ENCODE data around the gene ARPC1A.

Gene ARPC1A

GRCh38 chr7:99393355-99394187 is 67.9 kb downstream of the ARPC1A start:
- Histone ChIP-seq H3K4me3 (ENCODE audit: low read length) (peak overlapping the region; percentile 61), H3K36me3 (ENCODE audit: insufficient read depth, low read length) (peaks cover 68% of the 10 kb centered on the region), H3K4me1 (ENCODE audit: insufficient read depth, low read length) (peaks cover 3% of the 10 kb centered on the region; the same call in 1 of the 2 replicates), H3K9me3 (ENCODE audit: insufficient read depth, low read depth, low read length) (no peaks in the 10 kb centered on the region), H3K27me3 (ENCODE audit: insufficient read depth, low read length) (no peaks in the 10 kb centered on the region), H3K9ac (ENCODE audit: low read depth, low read length) (peak overlapping the region; percentile 67), H3K27ac (ENCODE audit: low read depth, low read length) (peak overlapping the region; percentile 79)
- 35% methylated on average over 26 of the region's 30 CpGs for WGBS

GRCh38 chr7:99394188-99394502 is 68.4 kb downstream of the ARPC1A start:
- Histone ChIP-seq H3K27me3 (ENCODE audit: insufficient read depth, low read length) (no peaks in the 10 kb centered on the region), H3K9ac (ENCODE audit: low read depth, low read length) (no peak overlapping the region), H3K27ac (ENCODE audit: low read depth, low read length) (no peak overlapping the region), H3K4me1 (ENCODE audit: insufficient read depth, low read length) (peaks cover 3% of the 10 kb centered on the region; the same call in 1 of the 2 replicates), H3K9me3 (ENCODE audit: insufficient read depth, low read depth, low read length) (no peaks in the 10 kb centered on the region), H3K36me3 (ENCODE audit: insufficient read depth, low read length) (peaks cover 72% of the 10 kb centered on the region), H3K4me3 (ENCODE audit: low read length) (no peak overlapping the region)
- WGBS, result 92% methylated on average over 4 of the region's 4 CpGs

- Histone ChIP-seq H3K9ac (ENCODE audit: low read depth, low read length) (no peak overlapping the region), H3K4me3 (ENCODE audit: low read length) (no peak overlapping the region), H3K9me3 (ENCODE audit: insufficient read depth, low read depth, low read length) (no peaks in the 10 kb centered on the region), H3K4me1 (ENCODE audit: insufficient read depth, low read length) (peaks cover 3% of the 10 kb centered on the region; the same call in 1 of the 2 replicates), H3K27ac (ENCODE audit: low read depth, low read length) (no peak overlapping the region), H3K27me3 (ENCODE audit: insufficient read depth, low read length) (no peaks in the 10 kb centered on the region), H3K36me3 (ENCODE audit: insufficient read depth, low read length) (peaks cover 73% of the 10 kb centered on the region)
- WGBS, result 96% methylated on average over 14 of the region's 14 CpGs
Observed at GRCh38 chr7:99395616-99396327, 70.1 kb downstream of the ARPC1A start.

- H3K9me3 ChIP-seq (ENCODE audit: insufficient read depth, low read depth, low read length), result no peaks in the 10 kb centered on the region
- no peak overlapping the region for H3K27ac ChIP-seq (ENCODE audit: low read depth, low read length)
- WGBS, result 93% methylated on average over 19 of the region's 21 CpGs
- peaks cover 3% of the 10 kb centered on the region; the same call in 1 of the 2 replicates for H3K4me1 ChIP-seq (ENCODE audit: insufficient read depth, low read length)
- H3K27me3 ChIP-seq (ENCODE audit: insufficient read depth, low read length), result no peaks in the 10 kb centered on the region
- H3K9ac ChIP-seq (ENCODE audit: low read depth, low read length), result no peak overlapping the region
- H3K4me3 ChIP-seq (ENCODE audit: low read length), result no peak overlapping the region
- peaks cover 73% of the 10 kb centered on the region for H3K36me3 ChIP-seq (ENCODE audit: insufficient read depth, low read length)
Observed at GRCh38 chr7:99396418-99397296, 71.0 kb downstream of the ARPC1A start.

- peaks cover 3% of the 10 kb centered on the region; the same call in 1 of the 2 replicates for H3K4me1 ChIP-seq (ENCODE audit: insufficient read depth, low read length)
- H3K27me3 ChIP-seq (ENCODE audit: insufficient read depth, low read length), result no peaks in the 10 kb centered on the region
- 92% methylated on average over 18 of the region's 18 CpGs for WGBS
- H3K27ac ChIP-seq (ENCODE audit: low read depth, low read length), result no peak overlapping the region
- H3K9me3 ChIP-seq (ENCODE audit: insufficient read depth, low read depth, low read length), result no peaks in the 10 kb centered on the region
- no peak overlapping the region for H3K4me3 ChIP-seq (ENCODE audit: low read length)
- peaks cover 80% of the 10 kb centered on the region for H3K36me3 ChIP-seq (ENCODE audit: insufficient read depth, low read length)
- no peak overlapping the region for H3K9ac ChIP-seq (ENCODE audit: low read depth, low read length)
Observed at GRCh38 chr7:99397297-99397983, 71.7 kb downstream of the ARPC1A start.

DNA sequence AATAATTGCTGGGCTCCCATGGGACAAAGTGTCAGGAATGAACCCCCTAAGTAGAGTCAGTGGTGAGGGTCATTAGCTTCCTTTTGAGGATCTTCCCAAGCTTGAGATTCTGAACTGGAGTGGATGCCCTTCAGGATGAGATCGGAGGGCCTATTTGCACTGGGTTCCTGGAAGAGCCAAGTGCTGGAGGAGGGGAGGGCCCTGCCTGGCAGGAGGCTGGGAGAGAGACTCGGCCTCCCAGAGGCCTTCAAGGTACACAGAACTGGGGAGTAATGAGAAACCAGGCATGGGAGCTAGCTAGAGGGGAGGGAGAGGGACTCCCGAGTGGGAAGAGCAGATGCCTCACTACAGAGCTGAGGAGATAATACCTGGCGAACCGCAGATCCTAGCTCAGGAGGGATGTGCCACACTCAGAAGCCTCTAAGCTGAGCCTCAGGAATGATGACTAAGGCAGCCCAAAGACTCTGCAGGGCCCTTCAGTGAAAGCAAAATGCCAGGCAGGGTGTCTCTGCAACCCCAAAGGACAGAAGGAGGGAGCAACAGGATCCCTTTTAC is 73.3 kb downstream of the ARPC1A start:
- H3K4me1 ChIP-seq (ENCODE audit: insufficient read depth, low read length), result no peaks in the 10 kb centered on the region
- H3K36me3 ChIP-seq (ENCODE audit: insufficient read depth, low read length), result peaks cover 93% of the 10 kb centered on the region
- no peaks in the 10 kb centered on the region for H3K9me3 ChIP-seq (ENCODE audit: insufficient read depth, low read depth, low read length)
- WGBS, result 89% methylated on average over 5 of the region's 5 CpGs
- H3K27ac ChIP-seq (ENCODE audit: low read depth, low read length), result no peak overlapping the region
- no peak overlapping the region for H3K4me3 ChIP-seq (ENCODE audit: low read length)
- H3K9ac ChIP-seq (ENCODE audit: low read depth, low read length), result no peak overlapping the region
- H3K27me3 ChIP-seq (ENCODE audit: insufficient read depth, low read length), result no peaks in the 10 kb centered on the region

DNA sequence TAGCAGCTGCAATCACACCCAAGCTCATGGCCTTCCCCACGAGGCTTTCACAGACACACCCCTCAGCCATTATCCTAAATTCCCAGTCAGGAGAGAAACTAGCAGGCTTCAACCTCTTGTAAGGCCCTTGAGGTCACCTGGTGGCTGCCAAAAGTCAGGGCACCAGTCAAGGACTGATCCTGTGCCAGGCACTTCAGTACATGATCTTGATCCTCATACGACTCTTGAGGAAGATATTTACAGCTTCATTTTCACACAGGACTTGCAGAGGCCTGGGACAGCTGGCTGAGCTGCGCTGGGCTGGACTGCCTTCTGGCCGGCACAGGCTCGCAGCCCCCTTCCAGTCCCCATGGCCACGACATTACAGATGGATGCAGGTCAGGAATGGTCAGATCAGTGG is 73.9 kb downstream of the ARPC1A start:
- H3K27ac ChIP-seq (ENCODE audit: low read depth, low read length), result no peak overlapping the region
- no peak overlapping the region for H3K9ac ChIP-seq (ENCODE audit: low read depth, low read length)
- no peaks in the 10 kb centered on the region for H3K4me1 ChIP-seq (ENCODE audit: insufficient read depth, low read length)
- no peaks in the 10 kb centered on the region for H3K27me3 ChIP-seq (ENCODE audit: insufficient read depth, low read length)
- H3K9me3 ChIP-seq (ENCODE audit: insufficient read depth, low read depth, low read length), result no peaks in the 10 kb centered on the region
- H3K36me3 ChIP-seq (ENCODE audit: insufficient read depth, low read length), result peaks cover 94% of the 10 kb centered on the region
- WGBS, result 93% methylated on average over 6 of the region's 6 CpGs
- H3K4me3 ChIP-seq (ENCODE audit: low read length), result no peak overlapping the region

DNA sequence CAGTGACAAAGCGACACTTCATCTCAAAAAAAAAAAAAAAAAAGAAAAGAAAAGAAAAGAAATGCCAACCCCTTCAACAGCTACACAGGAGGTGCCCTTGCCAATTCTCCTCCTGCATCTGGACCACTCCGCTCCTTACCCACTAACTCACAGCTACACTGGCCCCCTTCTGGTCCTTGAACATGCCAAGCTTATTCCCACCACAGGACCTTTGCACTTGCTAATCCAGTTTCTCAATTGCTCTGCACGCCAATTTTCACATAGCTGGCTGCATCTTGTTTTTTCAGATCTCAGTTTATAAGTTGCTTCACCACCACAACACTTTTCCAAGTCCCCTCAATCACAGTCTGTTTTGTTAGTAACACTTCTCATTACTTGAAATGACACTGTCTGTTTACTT is 77.2 kb downstream of the ARPC1A start:
- Histone ChIP-seq H3K27ac (ENCODE audit: low read depth, low read length) (no peak overlapping the region), H3K4me1 (ENCODE audit: insufficient read depth, low read length) (peaks cover 12% of the 10 kb centered on the region), H3K36me3 (ENCODE audit: insufficient read depth, low read length) (peaks cover 70% of the 10 kb centered on the region), H3K4me3 (ENCODE audit: low read length) (no peak overlapping the region), H3K27me3 (ENCODE audit: insufficient read depth, low read length) (no peaks in the 10 kb centered on the region), H3K9ac (ENCODE audit: low read depth, low read length) (no peak overlapping the region), H3K9me3 (ENCODE audit: insufficient read depth, low read depth, low read length) (no peaks in the 10 kb centered on the region)
- WGBS, result 95% methylated on average over 2 of the region's 3 CpGs

GRCh38 chr7:99403764-99404163 is 78.1 kb downstream of the ARPC1A start:
- 92% methylated on average over 5 of the region's 5 CpGs for WGBS
- Histone ChIP-seq H3K36me3 (ENCODE audit: insufficient read depth, low read length) (peaks cover 61% of the 10 kb centered on the region), H3K4me1 (ENCODE audit: insufficient read depth, low read length) (peaks cover 12% of the 10 kb centered on the region), H3K9me3 (ENCODE audit: insufficient read depth, low read depth, low read length) (no peaks in the 10 kb centered on the region), H3K4me3 (ENCODE audit: low read length) (no peak overlapping the region), H3K9ac (ENCODE audit: low read depth, low read length) (no peak overlapping the region), H3K27me3 (ENCODE audit: insufficient read depth, low read length) (no peaks in the 10 kb centered on the region), H3K27ac (ENCODE audit: low read depth, low read length) (no peak overlapping the region)

DNA sequence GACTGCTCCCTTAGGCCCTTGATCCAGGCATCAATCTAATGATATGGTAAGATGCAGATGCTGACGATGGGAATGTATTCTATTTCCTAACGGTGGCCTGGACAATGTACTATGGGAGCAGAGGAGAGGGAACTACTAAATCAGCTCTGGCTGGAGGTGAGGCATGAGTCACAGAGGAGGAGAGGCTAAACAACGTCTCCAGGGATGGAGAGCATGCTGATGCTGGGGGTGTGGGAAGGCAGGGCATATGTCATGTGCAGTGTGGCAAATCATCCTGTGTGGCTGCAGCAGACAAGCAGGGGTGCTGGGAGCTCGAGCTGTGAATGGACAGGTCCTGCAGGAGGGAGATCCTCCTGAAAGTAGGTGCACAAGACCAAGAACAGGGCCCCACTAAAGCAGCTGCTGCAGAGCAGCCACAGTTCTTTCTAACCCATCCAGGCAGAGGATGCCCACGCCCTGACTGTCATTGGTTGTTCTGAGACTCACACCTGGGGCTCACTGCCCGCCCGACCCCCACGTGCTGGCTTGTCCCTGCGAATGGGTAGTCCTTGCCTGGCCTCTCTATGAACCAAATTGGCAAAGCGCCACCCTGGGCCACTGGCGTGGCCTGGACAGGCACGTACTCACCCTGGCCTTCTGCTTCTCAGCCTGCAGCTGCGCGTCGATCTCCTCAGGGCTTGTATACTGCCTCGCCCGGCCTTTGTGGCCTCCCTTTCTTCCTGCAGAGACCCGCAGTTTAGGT is 78.7 kb downstream of the ARPC1A start:
- no peak overlapping the region for H3K9ac ChIP-seq (ENCODE audit: low read depth, low read length)
- no peak overlapping the region for H3K4me3 ChIP-seq (ENCODE audit: low read length)
- no peaks in the 10 kb centered on the region for H3K27me3 ChIP-seq (ENCODE audit: insufficient read depth, low read length)
- WGBS, result 94% methylated on average over 18 of the region's 18 CpGs
- no peaks in the 10 kb centered on the region for H3K9me3 ChIP-seq (ENCODE audit: insufficient read depth, low read depth, low read length)
- H3K4me1 ChIP-seq (ENCODE audit: insufficient read depth, low read length), result peaks cover 12% of the 10 kb centered on the region
- H3K27ac ChIP-seq (ENCODE audit: low read depth, low read length), result no peak overlapping the region
- peaks cover 55% of the 10 kb centered on the region for H3K36me3 ChIP-seq (ENCODE audit: insufficient read depth, low read length)

Measured in HUES64 (cell line).